Urinary bladder (tissue), 4 donors: ENCODE data around the gene ROCK2. TPM values are rescaled to one million over a fixed set of nuclear protein-coding genes. Genes with fewer than 3 reads are reported as not detected.

ENCODE experiments used
- DNase-seq: peaks from one replicate; pipeline ENCODE4 v3.0.0-alpha.2; 2015; ENCODE audit errors: extremely low spot score
- H3K27ac ChIP-seq: one replicate; pipeline ENCODE4 v1.5.1; 2013; ENCODE audit warnings: low read depth, mild to moderate bottlenecking, moderate library complexity
- H3K36me3 ChIP-seq: one replicate; pipeline ENCODE4 v1.6.1; 2013; ENCODE audit warnings: mild to moderate bottlenecking, moderate library complexity; ENCODE audit not compliant: insufficient read depth
- H3K4me1 ChIP-seq: one replicate; pipeline ENCODE4 v1.6.1; 2013; ENCODE audit warnings: mild to moderate bottlenecking, moderate library complexity; ENCODE audit not compliant: insufficient read depth
- H3K4me3 ChIP-seq: one replicate; pipeline ENCODE4 v1.5.1; 2013; ENCODE audit warnings: low read depth, low read length
- WGBS: extraction: QIAGEN DNeasy Blood & Tissue Kit; methylation state at CpG from one replicate; pipeline ENCODE4 v1.1.7; 2013; 5-methylcytosine and 5-hydroxymethylcytosine counted together
- polyA plus RNA-seq: library from polyadenylated mRNA; stranded (reverse); fragments of 200-250 nt; gene quantifications from one replicate; pipeline ENCODE4 v1.2.3, GENCODE V29; 2013
- total RNA-seq: library from RNA; depleted of rRNA; stranded (reverse); fragments of >200 nt; gene quantifications from one replicate; pipeline ENCODE4 v1.2.3, GENCODE V29; 2014
- donor health status: healthy with polysubstance abuse.
- donor health status: healthy.

The ROCK2 gene
- total and polyA plus RNA-seq, 2 donors, result 36.3 to 167 TPM

DNA sequence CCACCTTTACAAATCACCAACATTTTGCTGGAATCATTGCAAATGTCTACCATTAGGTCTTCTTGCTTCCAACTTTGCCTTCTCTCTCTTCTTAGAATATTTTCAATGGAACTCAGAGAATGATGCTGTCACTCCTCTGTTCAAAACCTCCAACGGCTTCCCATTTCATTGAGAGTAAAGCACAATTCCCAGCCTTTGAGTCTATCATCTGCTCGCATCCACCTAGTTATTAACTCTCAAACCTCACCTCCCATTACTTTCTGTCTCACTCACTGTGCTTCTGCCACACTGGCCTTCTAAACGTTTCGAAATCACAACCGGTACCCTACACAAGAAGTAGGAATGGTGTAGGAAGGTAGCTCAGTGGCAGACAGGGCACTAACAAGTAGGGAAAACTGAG lies 40.0 kb downstream of the ROCK2 start:
- Histone ChIP-seq H3K4me3 (no peak overlapping the region), H3K27ac (no peak overlapping the region), H3K4me1 (peaks cover 5% of the 10 kb centered on the region), H3K36me3 (no peaks in the 10 kb centered on the region)
- WGBS, result 94% methylated on average over 5 of the region's 5 CpGs
- DNase-seq, result no peak

DNA sequence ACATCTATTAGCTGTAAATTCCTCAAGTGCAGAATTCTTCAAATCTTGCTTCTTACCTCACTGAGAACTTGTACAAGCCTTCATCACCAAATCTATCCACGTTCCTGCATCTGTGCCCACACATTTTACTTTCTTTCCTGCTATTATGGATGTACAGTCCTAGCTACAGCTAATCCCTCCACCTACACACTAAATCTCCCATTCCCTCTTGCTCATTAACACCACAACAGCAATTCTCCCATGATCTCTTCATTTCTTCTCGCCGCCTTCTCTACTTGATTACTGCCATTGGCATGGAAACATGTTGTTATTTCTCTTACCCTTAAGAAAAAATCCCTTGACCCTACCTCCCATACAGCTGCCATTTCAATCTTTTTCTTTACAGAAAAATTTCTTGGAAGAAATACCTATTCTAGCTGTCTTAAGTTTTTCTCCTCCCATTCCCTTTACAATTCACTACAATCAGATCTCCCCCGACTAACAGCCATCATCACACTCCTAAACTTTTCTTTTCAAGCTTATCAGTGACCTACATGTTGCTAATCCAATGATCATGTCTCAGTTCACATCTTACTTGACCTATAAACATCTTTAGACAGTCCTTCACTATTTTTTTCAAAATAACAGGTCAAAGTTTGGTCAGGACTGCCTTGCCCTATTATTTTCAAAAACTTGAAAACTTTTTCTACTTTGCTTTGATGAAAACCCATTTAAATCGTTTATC lies 41.0 kb downstream of the ROCK2 start:
- no peak for DNase-seq
- 64% methylated on average over 5 of the region's 5 CpGs for WGBS
- peaks cover 5% of the 10 kb centered on the region for H3K4me1 ChIP-seq

DNA sequence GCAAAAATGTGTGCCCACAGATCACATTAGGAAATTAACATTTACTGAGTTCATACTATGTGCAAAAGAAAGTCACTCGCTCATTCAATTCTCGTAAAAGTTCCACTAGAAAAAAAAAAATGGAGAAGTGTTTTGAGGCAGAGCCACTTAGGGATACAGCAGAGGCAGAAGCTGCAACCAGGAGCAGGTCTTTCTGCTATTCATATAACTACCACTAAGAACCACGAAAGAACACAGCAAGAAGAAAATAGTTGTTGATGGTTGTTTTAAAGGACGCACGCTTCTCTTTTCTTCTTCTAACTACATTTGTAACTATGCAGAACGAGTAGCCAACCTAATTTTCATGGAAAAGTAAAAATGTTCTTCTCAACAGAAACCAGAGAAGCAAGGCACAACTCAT lies 45.0 kb downstream of the ROCK2 start:
- 82% methylated on average over 6 of the region's 6 CpGs for WGBS
- Histone ChIP-seq H3K27ac (no peak overlapping the region), H3K4me1 (peaks cover 3% of the 10 kb centered on the region), H3K36me3 (no peaks in the 10 kb centered on the region), H3K4me3 (no peak overlapping the region)
- DNase-seq, result no peak

More for the DNA sequence above, 41.0 kb downstream of the ROCK2 start:
- no peak overlapping the region for H3K4me3 ChIP-seq
- no peak overlapping the region for H3K27ac ChIP-seq
- no peaks in the 10 kb centered on the region for H3K36me3 ChIP-seq

DNA sequence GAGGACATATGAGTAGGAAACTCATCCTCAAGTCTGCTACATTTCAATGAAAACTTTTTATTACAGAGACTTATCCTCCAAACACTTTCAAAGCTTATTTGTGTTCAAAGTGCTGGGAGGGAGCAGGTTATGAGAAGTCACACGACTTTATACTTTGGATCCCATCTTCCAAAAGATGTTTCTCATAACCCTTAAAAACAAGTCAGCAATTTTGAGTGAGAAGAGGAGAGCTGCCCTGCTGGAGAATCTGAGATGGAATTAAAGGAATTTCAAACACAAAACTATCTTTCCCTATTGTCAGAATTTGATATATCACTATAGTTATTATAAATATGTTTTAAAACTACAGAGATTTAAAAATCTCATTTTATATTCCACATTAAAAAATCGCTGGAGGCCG lies 45.8 kb downstream of the ROCK2 start:
- no peak for DNase-seq
- H3K27ac ChIP-seq, result no peak overlapping the region
- H3K4me1 ChIP-seq, result peaks cover 3% of the 10 kb centered on the region
- H3K4me3 ChIP-seq, result no peak overlapping the region
- WGBS, result 39% methylated on average over 3 of the region's 3 CpGs
- no peaks in the 10 kb centered on the region for H3K36me3 ChIP-seq

DNA sequence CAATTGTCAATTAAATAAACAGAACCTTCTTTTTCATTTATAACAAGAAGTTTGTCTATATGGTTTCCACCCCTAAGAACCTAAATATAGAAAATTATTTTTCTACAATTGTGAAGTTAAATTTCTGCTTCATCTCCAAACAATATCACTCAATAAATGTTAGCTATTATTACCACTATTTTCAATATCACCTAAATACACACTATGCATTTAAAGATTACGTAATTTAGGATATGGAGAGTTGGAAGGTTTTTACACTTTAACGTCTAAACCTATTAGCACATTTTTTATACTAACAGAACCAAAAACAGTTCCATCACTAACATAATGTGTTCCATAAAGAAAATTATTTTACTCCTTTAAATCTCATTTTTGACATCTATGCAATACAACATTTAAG lies 48.0 kb downstream of the ROCK2 start:
- Histone ChIP-seq H3K36me3 (no peaks in the 10 kb centered on the region), H3K4me3 (no peak overlapping the region), H3K4me1 (no peaks in the 10 kb centered on the region), H3K27ac (no peak overlapping the region)
- DNase-seq, result no peak
- WGBS, result 66% methylated on average over 2 of the region's 2 CpGs

DNA sequence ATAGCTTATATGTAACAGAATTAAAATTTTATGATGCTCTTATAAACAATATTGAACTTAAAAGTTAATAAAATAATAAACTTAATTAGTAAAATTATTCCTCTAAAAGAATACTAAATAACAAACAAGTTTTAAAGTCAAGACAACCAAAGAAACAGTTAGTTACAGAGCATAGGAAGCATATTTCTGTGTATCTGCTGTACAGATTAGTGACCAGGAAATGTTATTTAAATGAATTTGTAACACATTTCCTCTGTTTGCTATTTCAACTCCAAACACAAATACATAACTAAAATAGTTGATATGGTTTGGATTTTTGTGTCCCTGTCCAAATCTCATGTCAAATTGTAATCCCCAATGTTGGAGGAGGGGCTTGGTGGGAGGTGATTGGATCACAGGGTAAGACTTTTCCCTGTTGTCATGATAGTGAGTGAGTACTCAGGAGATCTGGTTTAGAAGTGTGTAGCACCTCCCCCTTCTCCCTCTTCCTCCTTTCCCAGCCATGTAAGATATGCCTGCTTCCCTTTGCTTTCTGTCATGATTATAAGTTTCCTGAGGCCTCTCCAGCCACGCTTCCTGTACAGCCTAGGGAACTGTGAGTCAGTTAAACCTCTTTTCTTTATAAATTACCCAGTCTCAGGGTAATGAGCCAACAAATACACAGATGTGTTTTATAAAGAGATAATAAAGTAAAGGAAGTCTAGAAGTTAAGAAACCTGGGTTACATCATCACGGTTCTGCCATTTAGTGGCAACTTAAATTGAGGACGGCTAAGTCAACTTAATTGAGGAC lies 51.8 kb downstream of the ROCK2 start:
- no peak for DNase-seq
- Histone ChIP-seq H3K27ac (no peak overlapping the region), H3K36me3 (no peaks in the 10 kb centered on the region), H3K4me1 (peaks cover 1% of the 10 kb centered on the region), H3K4me3 (no peak overlapping the region)
- WGBS, result 74% methylated on average over 3 of the region's 3 CpGs

DNA sequence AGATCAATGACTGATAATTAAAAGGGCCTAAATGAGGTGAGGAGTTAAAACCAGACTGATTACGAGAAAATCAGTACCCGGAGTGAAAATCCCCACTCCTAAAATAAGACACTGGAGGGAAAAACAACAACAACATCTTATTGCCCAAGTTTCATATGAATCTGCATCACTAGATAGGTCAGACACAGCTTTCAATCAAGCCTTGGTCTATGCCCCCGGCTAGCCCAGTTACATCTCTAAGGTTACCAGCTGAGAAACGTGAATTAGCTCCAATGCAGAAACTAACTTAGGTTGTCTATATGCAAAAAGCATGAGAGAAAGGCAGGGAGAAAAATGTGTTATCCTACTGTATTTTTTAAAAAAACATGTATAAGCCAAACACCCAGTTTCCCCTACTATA lies 53.7 kb downstream of the ROCK2 start:
- no peak for DNase-seq
- Histone ChIP-seq H3K4me1 (peaks cover 1% of the 10 kb centered on the region), H3K36me3 (no peaks in the 10 kb centered on the region), H3K4me3 (no peak overlapping the region), H3K27ac (no peak overlapping the region)
- WGBS, result 96% methylated on average over 4 of the region's 4 CpGs

DNA sequence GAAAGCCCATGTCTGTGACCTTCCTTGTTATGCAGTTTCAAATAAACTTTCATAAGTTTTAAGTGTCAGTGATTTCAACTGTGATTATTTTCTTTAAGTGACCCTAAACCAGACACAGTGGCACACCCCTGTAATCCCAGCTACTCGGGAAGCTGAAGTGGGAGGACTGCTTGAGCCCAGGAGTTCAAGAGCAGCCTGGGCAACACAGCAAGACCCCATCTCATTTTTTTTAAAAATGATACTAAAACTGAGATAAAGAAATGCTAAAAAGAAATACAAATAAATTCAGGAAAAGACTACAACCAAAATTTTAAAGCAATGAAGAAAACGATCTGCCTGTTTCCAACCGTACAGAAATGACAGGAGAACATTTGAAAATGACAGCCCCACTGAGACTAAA lies 54.2 kb downstream of the ROCK2 start:
- WGBS, result 70% methylated on average over 3 of the region's 3 CpGs
- no peak for DNase-seq
- Histone ChIP-seq H3K27ac (no peak overlapping the region), H3K4me3 (no peak overlapping the region), H3K36me3 (no peaks in the 10 kb centered on the region), H3K4me1 (peaks cover 1% of the 10 kb centered on the region)

DNA sequence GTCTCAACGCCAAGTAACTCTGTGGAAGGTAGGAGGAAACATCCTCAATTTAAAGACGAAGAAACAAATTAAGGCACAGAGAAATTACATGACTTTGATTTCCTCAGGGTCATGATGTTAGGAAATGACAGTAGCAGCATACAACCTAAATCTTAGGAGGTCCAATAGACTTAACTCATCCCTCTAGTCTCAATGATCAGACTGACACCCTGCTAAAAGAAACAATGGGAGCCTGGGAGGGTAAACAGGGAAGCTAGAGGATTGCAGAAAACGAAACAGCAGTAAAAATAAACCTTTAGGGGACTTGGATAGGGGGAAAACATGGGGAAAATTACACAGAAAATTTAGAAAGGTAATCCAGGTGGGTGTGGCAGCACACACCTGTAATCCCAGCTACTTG lies 56.0 kb downstream of the ROCK2 start:
- Histone ChIP-seq H3K27ac (peak overlapping the region; percentile 10), H3K36me3 (no peaks in the 10 kb centered on the region), H3K4me1 (peaks cover 1% of the 10 kb centered on the region), H3K4me3 (no peak overlapping the region)
- 75% methylated on average over 3 of the region's 3 CpGs for WGBS
- DNase-seq, result no peak

DNA sequence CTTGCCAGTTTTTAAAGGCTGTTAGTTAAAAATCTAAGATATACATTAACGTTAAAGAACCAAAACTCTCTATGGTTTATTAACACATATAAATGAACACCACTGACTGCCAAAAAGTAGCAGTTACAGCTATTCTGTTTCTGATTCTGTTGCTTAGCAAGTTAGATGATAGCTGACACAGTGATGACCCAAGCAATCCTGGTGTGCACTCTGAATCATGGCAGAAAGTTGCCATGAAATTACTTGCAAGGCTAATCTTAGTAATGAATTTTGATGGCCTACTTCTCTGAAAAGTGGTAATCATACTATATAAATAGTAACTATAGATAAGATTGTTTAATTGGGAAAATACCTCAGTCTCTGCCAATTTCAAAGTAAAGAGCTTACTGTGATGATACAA lies 57.7 kb downstream of the ROCK2 start:
- Histone ChIP-seq H3K4me3 (no peak overlapping the region), H3K27ac (no peak overlapping the region), H3K4me1 (peaks cover 1% of the 10 kb centered on the region), H3K36me3 (no peaks in the 10 kb centered on the region)
- WGBS, result 51% methylated on average over 1 of the region's 1 CpG
- no peak for DNase-seq

DNA sequence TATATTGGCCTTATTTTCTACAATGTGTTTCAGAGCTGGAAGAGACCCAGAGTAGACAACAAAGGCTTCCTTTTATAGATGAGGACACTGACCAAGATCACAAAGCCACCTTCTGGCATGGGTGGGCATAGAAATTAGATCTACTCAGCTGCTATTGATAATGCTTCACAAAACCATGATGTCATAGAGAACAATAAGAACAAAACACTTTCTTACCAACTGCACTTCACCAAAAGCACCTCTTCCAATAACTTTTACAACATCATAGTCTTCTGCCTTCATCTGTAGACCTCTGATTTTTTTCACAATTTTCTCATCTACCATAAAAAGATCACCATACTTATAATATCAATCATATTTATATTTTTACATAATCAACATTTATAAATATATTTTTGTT lies 58.1 kb downstream of the ROCK2 start:
- Histone ChIP-seq H3K27ac (no peak overlapping the region), H3K4me3 (no peak overlapping the region), H3K4me1 (peaks cover 1% of the 10 kb centered on the region), H3K36me3 (no peaks in the 10 kb centered on the region)
- no peak for DNase-seq

DNA sequence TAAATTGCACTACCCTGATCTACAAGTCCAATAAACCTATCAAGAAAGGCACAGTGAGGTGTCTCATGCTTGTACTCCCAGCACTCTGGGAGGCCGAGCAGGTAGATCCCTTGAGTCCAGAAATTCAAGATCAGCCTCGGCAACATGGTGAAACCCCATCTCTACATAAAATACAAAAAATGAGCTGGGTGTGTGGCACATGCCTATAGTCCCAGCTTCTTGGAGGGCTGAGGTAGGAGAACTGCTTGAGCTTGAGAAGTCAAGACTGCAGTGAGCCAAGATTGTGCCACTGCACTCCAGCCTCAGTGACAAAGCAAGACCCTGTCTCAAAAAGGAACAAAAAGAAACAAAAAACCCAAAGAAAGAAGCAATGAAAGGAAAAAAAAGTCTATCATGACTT lies 58.9 kb downstream of the ROCK2 start:
- no peak for DNase-seq
- WGBS, result 97% methylated on average over 2 of the region's 2 CpGs

DNA sequence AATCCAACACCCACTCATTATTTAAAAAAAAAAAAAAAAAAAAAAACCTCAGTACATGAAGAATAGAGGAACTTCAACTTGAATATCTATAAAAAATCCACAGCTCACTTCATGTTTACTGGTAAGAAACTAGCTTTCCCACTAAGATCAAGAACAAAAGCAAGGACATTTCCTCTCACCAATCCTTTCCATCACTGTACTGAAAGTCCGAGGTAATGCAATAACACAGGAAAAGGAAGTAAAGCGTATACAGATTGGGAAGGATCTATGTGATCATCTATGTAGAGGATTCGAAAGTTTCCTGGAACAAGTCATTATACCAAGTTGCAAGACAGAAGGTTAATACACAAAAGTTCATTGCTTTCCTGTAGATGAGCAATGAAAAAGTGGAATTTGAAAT lies 63.2 kb downstream of the ROCK2 start:
- WGBS, result 79% methylated on average over 3 of the region's 3 CpGs

More for the DNA sequence above, 58.9 kb downstream of the ROCK2 start:
- Histone ChIP-seq H3K4me3 (no peak overlapping the region), H3K27ac (no peak overlapping the region), H3K4me1 (no peaks in the 10 kb centered on the region), H3K36me3 (no peaks in the 10 kb centered on the region)

DNA sequence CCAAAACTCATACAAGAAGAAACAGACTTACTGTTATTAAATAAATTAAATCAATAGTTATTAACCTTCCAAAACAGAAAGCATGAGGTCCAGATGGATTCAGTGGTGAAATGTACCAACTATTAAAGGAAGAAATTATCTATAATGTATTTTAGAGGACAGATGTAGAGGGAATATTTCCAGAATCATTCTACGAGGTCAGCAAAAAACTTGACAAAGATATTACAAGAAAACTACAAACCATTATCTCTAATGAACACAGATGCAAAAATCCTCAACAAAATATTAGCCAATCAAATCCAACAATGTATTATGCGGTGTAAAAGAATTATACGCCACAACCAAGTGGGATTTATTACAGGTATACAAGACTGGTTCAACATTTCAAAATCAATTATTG lies 63.7 kb downstream of the ROCK2 start:
- Histone ChIP-seq H3K27ac (no peak overlapping the region), H3K4me3 (no peak overlapping the region), H3K4me1 (no peaks in the 10 kb centered on the region), H3K36me3 (no peaks in the 10 kb centered on the region)
- no peak for DNase-seq
- 90% methylated on average over 3 of the region's 3 CpGs for WGBS

More for the DNA sequence above, 63.2 kb downstream of the ROCK2 start:
- Histone ChIP-seq H3K36me3 (no peaks in the 10 kb centered on the region), H3K4me1 (no peaks in the 10 kb centered on the region), H3K4me3 (no peak overlapping the region), H3K27ac (no peak overlapping the region)
- no peak for DNase-seq
